ENCODE results near the gene SPAG16.

Gene SPAG16

DNA sequence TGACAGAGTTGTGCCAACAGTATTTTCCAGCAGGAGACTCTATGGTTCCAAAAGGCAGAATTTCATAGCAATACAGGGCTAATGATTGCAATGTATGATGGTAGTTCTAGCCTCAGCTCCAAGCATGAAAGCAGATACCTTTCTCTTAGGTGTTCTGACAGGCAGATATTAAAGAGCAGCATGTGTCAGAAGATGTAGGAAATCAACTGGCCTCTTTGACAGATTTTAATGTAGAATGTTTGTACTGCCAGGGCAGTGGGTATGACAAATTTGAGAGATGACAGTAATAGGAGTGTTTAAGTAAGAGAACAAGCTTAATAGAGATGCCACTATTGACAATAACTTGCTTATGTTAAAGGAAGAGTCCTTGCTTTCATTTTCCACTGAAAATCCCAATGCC, 1105.1 kb downstream of the SPAG16 start:
- Histone ChIP-seq H3K27ac (no peak overlapping the region), H3K4me1 (ENCODE audit: low read depth, poor library complexity, severe bottlenecking) (no peaks in the 10 kb centered on the region), H2AFZ (ENCODE audit: low read depth) (no peak overlapping the region), H3K79me2 (ENCODE audit: insufficient read depth, low read depth) (no peaks in the 10 kb centered on the region), H4K20me1 (ENCODE audit: insufficient read depth) (no peaks in the 10 kb centered on the region), H3K27me3 (ENCODE audit: insufficient read depth, low read depth) (no peaks in the 10 kb centered on the region), H3K36me3 (ENCODE audit: insufficient read depth) (no peaks in the 10 kb centered on the region), H3K4me2 (no peak overlapping the region), H3K9ac (no peak overlapping the region), H3K4me3 (IDR thresholded peaks at IDR 0.05; ENCODE audit: insufficient read depth, low read depth, low read length) (no peak overlapping the region)
- TF ChIP-seq, protein P1, sequence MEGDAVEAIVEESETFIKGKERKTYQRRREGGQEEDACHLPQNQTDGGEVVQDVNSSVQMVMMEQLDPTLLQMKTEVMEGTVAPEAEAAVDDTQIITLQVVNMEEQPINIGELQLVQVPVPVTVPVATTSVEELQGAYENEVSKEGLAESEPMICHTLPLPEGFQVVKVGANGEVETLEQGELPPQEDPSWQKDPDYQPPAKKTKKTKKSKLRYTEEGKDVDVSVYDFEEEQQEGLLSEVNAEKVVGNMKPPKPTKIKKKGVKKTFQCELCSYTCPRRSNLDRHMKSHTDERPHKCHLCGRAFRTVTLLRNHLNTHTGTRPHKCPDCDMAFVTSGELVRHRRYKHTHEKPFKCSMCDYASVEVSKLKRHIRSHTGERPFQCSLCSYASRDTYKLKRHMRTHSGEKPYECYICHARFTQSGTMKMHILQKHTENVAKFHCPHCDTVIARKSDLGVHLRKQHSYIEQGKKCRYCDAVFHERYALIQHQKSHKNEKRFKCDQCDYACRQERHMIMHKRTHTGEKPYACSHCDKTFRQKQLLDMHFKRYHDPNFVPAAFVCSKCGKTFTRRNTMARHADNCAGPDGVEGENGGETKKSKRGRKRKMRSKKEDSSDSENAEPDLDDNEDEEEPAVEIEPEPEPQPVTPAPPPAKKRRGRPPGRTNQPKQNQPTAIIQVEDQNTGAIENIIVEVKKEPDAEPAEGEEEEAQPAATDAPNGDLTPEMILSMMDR (conservative IDR thresholded peaks at IDR 0.05; ENCODE audit: low read depth, low read length) = no peak

DNA sequence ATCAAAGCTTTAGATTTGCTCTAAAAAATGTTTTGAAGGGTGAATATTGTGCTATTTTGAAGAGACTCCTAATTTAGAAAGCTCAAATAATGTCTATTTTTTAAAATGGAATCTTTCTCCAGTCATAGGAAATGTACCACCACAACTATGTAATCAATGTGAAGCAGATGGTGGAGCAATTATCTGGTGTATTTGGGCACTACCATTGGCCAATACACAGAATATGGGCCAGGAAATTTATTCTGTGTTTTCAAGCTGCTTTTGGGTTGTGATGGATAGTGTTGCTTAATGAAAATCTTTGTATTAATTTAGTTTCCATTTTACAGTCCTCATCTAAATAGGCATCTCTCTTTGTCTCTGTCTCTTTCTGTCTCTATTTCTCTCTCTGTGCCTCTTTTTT, 1109.5 kb downstream of the SPAG16 start:
- H3K4me2 ChIP-seq = no peak overlapping the region
- no peaks in the 10 kb centered on the region for H3K36me3 ChIP-seq (ENCODE audit: insufficient read depth)
- TF ChIP-seq, protein P1 (conservative IDR thresholded peaks at IDR 0.05; ENCODE audit: low read depth, low read length) = no peak
- H3K9ac ChIP-seq = no peak overlapping the region
- H3K27ac ChIP-seq = no peak overlapping the region
- no peaks in the 10 kb centered on the region for H3K27me3 ChIP-seq (ENCODE audit: insufficient read depth, low read depth)
- no peaks in the 10 kb centered on the region for H3K4me1 ChIP-seq (ENCODE audit: low read depth, poor library complexity, severe bottlenecking)
- H4K20me1 ChIP-seq (ENCODE audit: insufficient read depth) = no peaks in the 10 kb centered on the region
- no peaks in the 10 kb centered on the region for H3K79me2 ChIP-seq (ENCODE audit: insufficient read depth, low read depth)
- H2AFZ ChIP-seq (ENCODE audit: low read depth) = no peak overlapping the region
- H3K4me3 ChIP-seq (IDR thresholded peaks at IDR 0.05; ENCODE audit: insufficient read depth, low read depth, low read length) = no peak overlapping the region

DNA sequence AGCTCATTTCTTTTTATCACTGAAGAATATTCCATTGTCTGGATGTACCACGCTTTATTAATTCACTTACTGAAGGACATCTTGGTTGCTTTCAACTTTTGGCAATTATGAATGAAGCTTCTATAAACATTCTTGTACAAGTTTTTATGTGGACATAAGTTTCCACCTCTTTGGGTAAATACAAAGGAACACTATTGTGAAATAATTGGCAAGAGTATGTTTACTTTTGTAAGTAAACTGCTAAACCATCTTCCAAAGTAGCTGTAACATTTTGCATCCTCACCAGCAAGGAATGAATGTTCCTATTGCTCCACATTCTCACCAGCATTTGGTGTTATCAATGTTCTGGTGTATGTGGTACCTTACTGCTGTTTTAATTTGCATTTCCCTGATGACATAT, 1110.8 kb downstream of the SPAG16 start:
- TF ChIP-seq, protein P1 (conservative IDR thresholded peaks at IDR 0.05; ENCODE audit: low read depth, low read length) = no peak
- no peaks in the 10 kb centered on the region for H3K79me2 ChIP-seq (ENCODE audit: insufficient read depth, low read depth)
- H4K20me1 ChIP-seq (ENCODE audit: insufficient read depth) = no peaks in the 10 kb centered on the region
- H3K4me1 ChIP-seq (ENCODE audit: low read depth, poor library complexity, severe bottlenecking) = no peaks in the 10 kb centered on the region
- H3K27me3 ChIP-seq (ENCODE audit: insufficient read depth, low read depth) = no peaks in the 10 kb centered on the region
- no peaks in the 10 kb centered on the region for H3K36me3 ChIP-seq (ENCODE audit: insufficient read depth)
- no peak overlapping the region for H3K4me2 ChIP-seq
- H2AFZ ChIP-seq (ENCODE audit: low read depth) = no peak overlapping the region
- no peak overlapping the region for H3K9ac ChIP-seq
- H3K27ac ChIP-seq = no peak overlapping the region
- no peak overlapping the region for H3K4me3 ChIP-seq (IDR thresholded peaks at IDR 0.05; ENCODE audit: insufficient read depth, low read depth, low read length)

DNA sequence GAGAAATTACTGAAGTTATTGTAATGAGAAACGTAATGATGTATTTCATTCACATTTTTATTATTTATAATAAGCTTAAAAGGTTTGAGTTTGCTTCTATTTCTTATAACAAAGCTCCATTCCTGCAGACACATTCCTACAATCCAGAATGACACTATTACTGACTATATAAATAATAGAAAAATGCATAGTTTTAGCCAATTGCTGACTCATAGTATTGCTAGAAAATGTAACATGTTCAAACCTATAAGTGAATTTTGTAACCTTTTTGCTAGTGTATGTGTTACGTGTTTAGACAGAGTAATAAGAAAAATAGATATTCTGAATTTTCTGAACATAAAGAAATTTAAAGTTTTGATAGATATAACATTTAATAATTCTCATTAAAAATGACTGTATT, 1117.3 kb downstream of the SPAG16 start:
- H3K36me3 ChIP-seq (ENCODE audit: insufficient read depth) = no peaks in the 10 kb centered on the region
- no peaks in the 10 kb centered on the region for H4K20me1 ChIP-seq (ENCODE audit: insufficient read depth)
- no peaks in the 10 kb centered on the region for H3K4me1 ChIP-seq (ENCODE audit: low read depth, poor library complexity, severe bottlenecking)
- TF ChIP-seq, protein P1 (conservative IDR thresholded peaks at IDR 0.05; ENCODE audit: low read depth, low read length) = no peak
- H3K9ac ChIP-seq = no peak overlapping the region
- no peak overlapping the region for H3K4me2 ChIP-seq
- H3K79me2 ChIP-seq (ENCODE audit: insufficient read depth, low read depth) = no peaks in the 10 kb centered on the region
- H3K27me3 ChIP-seq (ENCODE audit: insufficient read depth, low read depth) = no peaks in the 10 kb centered on the region
- H2AFZ ChIP-seq (ENCODE audit: low read depth) = no peak overlapping the region
- H3K27ac ChIP-seq = no peak overlapping the region
- no peak overlapping the region for H3K4me3 ChIP-seq (IDR thresholded peaks at IDR 0.05; ENCODE audit: insufficient read depth, low read depth, low read length)

All from KMS-11 (cell line).